Measurements from ENCODE around the gene SMG1. TPM values are rescaled to one million over a fixed set of nuclear protein-coding genes. Genes with fewer than 3 reads are reported as not detected.

The SMG1 gene
- total RNA-seq, 1 experiment from 2014 or later, result 72.7 TPM

DNA sequence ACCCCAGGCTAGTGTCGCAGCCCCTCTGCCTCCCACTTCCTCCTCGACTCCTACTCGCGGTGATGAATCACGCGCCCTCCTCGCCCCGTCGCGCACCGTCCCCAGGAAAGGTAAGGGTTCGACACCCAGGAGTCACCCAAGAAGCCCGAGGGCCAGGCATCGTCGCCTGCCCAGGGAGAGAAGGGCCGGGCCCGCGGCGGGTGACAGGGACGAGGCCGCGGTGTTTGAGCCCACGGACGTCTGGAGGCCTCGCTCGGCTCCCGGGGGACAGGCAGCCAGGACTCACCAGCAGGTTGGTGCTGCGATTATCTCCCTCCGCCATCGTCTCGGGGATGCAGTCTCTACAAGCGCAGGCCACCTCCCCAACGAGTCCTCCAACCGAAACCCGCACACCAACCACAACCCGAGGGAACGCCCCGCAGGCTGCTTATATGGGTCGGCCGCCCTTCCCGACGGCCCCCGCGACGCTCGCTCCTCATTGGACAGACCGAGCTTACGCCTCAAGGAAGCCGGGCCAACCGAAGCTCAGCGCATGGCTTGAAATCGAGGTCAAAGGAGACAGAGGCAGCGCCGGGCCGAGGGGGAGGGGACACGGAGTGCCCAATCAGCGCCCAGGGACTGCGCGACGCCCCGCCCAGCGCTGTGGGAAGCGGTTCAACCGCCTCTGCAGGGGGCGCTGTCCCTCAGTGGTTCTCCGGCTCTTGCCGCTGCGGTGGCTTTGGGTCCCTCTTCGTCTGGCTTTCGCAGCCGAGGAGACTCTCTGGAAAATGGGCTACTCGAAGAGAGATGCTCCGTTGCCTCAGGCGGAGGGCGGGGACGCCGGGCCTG lies 124.8 kb downstream of the SMG1 start, which contains the start of gene ARL6IP1 (continued):
- TF ChIP-seq, protein P1, sequence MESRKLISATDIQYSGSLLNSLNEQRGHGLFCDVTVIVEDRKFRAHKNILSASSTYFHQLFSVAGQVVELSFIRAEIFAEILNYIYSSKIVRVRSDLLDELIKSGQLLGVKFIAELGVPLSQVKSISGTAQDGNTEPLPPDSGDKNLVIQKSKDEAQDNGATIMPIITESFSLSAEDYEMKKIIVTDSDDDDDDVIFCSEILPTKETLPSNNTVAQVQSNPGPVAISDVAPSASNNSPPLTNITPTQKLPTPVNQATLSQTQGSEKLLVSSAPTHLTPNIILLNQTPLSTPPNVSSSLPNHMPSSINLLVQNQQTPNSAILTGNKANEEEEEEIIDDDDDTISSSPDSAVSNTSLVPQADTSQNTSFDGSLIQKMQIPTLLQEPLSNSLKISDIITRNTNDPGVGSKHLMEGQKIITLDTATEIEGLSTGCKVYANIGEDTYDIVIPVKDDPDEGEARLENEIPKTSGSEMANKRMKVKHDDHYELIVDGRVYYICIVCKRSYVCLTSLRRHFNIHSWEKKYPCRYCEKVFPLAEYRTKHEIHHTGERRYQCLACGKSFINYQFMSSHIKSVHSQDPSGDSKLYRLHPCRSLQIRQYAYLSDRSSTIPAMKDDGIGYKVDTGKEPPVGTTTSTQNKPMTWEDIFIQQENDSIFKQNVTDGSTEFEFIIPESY (IDR thresholded peaks at IDR 0.05; ENCODE audit: extremely low read depth, insufficient replicate concordance, low read length), result peak; percentile 44
- TF ChIP-seq ZNF274 (IDR thresholded peaks at IDR 0.05; ENCODE audit: low read depth, low read length), result no peak
- TF ChIP-seq, protein P2, sequence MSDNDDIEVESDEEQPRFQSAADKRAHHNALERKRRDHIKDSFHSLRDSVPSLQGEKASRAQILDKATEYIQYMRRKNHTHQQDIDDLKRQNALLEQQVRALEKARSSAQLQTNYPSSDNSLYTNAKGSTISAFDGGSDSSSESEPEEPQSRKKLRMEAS (IDR thresholded peaks at IDR 0.05), result peak; percentile 78
- TF ChIP-seq TCF7L2 (IDR thresholded peaks at IDR 0.05; ENCODE audit: borderline replicate concordance, extremely low read depth, insufficient read depth, insufficient read length), result peak; percentile 70
- TF ChIP-seq EZH2 (IDR thresholded peaks at IDR 0.05), result no peak
- peak; percentile 99 for TF ChIP-seq POLR2A (IDR thresholded peaks at IDR 0.05; ENCODE audit: borderline replicate concordance, extremely low read depth, insufficient read depth, insufficient read length)
- TF ChIP-seq, protein P3, sequence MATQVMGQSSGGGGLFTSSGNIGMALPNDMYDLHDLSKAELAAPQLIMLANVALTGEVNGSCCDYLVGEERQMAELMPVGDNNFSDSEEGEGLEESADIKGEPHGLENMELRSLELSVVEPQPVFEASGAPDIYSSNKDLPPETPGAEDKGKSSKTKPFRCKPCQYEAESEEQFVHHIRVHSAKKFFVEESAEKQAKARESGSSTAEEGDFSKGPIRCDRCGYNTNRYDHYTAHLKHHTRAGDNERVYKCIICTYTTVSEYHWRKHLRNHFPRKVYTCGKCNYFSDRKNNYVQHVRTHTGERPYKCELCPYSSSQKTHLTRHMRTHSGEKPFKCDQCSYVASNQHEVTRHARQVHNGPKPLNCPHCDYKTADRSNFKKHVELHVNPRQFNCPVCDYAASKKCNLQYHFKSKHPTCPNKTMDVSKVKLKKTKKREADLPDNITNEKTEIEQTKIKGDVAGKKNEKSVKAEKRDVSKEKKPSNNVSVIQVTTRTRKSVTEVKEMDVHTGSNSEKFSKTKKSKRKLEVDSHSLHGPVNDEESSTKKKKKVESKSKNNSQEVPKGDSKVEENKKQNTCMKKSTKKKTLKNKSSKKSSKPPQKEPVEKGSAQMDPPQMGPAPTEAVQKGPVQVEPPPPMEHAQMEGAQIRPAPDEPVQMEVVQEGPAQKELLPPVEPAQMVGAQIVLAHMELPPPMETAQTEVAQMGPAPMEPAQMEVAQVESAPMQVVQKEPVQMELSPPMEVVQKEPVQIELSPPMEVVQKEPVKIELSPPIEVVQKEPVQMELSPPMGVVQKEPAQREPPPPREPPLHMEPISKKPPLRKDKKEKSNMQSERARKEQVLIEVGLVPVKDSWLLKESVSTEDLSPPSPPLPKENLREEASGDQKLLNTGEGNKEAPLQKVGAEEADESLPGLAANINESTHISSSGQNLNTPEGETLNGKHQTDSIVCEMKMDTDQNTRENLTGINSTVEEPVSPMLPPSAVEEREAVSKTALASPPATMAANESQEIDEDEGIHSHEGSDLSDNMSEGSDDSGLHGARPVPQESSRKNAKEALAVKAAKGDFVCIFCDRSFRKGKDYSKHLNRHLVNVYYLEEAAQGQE (IDR thresholded peaks at IDR 0.05; ENCODE audit: low read depth), result no peak
- no peak for TF ChIP-seq CEBPB (IDR thresholded peaks at IDR 0.05; ENCODE audit: low read depth)

Measured in HCT116 (cell line).